ENCODE results near the gene MORN4. TPM values are rescaled to one million over a fixed set of nuclear protein-coding genes. Genes with fewer than 3 reads are reported as not detected.
"Not testable (repeated sequence)": the region's sequence is repeated elsewhere in the genome, so short reads cannot be mapped to it uniquely, and the experiment has no call there.

MORN4 gene
- total RNA-seq, 1 donor from 2014 or later: 25.9 TPM

- H3K27ac Mint-ChIP-seq (ENCODE audit: unreplicated experiment): no peak overlapping the region
- TF ChIP-seq CTCF (conservative IDR thresholded peaks at IDR 0.05): no peak
- H3K27me3 Mint-ChIP-seq (ENCODE audit: low read depth): no peaks in the 10 kb centered on the region
- H3K36me3 Mint-ChIP-seq (ENCODE audit: low read depth): no peaks in the 10 kb centered on the region
- no peak overlapping the region for H3K4me3 Mint-ChIP-seq
- no peak for DNase-seq (ENCODE audit: low read depth, low spot score)
- H3K9me3 Mint-ChIP-seq: no peaks in the 10 kb centered on the region
- no peaks in the 10 kb centered on the region for H3K4me1 Mint-ChIP-seq
Measured at GRCh38 chr10:97578171-97578844, 55.0 kb downstream of the MORN4 start.

GRCh38 chr10:97577701-97578100 lies 55.6 kb downstream of the MORN4 start:
- Mint-ChIP-seq H3K4me1 (no peaks in the 10 kb centered on the region), H3K9me3 (no peaks in the 10 kb centered on the region), H3K27ac (ENCODE audit: unreplicated experiment) (no peak overlapping the region), H3K27me3 (ENCODE audit: low read depth) (no peaks in the 10 kb centered on the region), H3K36me3 (ENCODE audit: low read depth) (no peaks in the 10 kb centered on the region), H3K4me3 (no peak overlapping the region)
- DNase-seq (ENCODE audit: low read depth, low spot score): no peak
- no peak for TF ChIP-seq CTCF (conservative IDR thresholded peaks at IDR 0.05)

DNA sequence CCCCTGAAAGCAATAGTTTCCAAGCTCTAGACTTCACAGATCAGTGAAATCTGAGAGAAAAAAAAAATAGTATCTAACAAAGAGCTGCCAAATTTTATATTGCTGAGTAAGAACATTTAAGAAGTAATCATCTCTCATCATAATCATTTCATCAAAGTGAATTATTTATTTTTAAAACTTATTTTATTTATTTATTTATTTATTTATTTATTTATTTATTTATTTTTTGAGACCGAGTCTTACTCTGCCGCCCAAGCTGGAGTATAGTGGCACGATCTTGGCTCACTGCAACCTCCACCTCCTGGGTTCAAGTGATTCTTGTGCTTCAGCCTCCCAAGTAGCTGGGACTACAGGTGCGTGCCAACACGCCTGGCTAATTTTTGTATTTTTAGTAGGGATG lies 56.8 kb downstream of the MORN4 start:
- not testable (repeated sequence) for H3K9me3 Mint-ChIP-seq; H3K27ac Mint-ChIP-seq (ENCODE audit: unreplicated experiment); DNase-seq (ENCODE audit: low read depth, low spot score); H3K4me1 Mint-ChIP-seq; H3K4me3 Mint-ChIP-seq; H3K27me3 Mint-ChIP-seq (ENCODE audit: low read depth); H3K36me3 Mint-ChIP-seq (ENCODE audit: low read depth)

- no peaks in the 10 kb centered on the region for H3K9me3 Mint-ChIP-seq
- TF ChIP-seq CTCF (conservative IDR thresholded peaks at IDR 0.05): no peak
Measured at GRCh38 chr10:97575127-97575668, 58.1 kb downstream of the MORN4 start.

GRCh38 chr10:97574374-97575126 lies 58.8 kb downstream of the MORN4 start:
- no peak for TF ChIP-seq CTCF (conservative IDR thresholded peaks at IDR 0.05)
- Mint-ChIP-seq H3K27ac (ENCODE audit: unreplicated experiment) (no peak overlapping the region), H3K9me3 (no peaks in the 10 kb centered on the region), H3K36me3 (ENCODE audit: low read depth) (no peaks in the 10 kb centered on the region), H3K4me1 (no peaks in the 10 kb centered on the region), H3K27me3 (ENCODE audit: low read depth) (no peaks in the 10 kb centered on the region), H3K4me3 (no peak overlapping the region)
- DNase-seq (ENCODE audit: low read depth, low spot score): no peak

More at GRCh38 chr10:97575127-97575668, 58.1 kb downstream of the MORN4 start:
- Mint-ChIP-seq H3K27me3 (ENCODE audit: low read depth) (no peaks in the 10 kb centered on the region), H3K4me1 (no peaks in the 10 kb centered on the region), H3K4me3 (no peak overlapping the region), H3K36me3 (ENCODE audit: low read depth) (no peaks in the 10 kb centered on the region), H3K27ac (ENCODE audit: unreplicated experiment) (no peak overlapping the region)
- no peak for DNase-seq (ENCODE audit: low read depth, low spot score)

GRCh38 chr10:97573672-97574071 lies 59.6 kb downstream of the MORN4 start:
- Mint-ChIP-seq H3K9me3 (no peaks in the 10 kb centered on the region), H3K4me1 (no peaks in the 10 kb centered on the region), H3K27me3 (ENCODE audit: low read depth) (no peaks in the 10 kb centered on the region), H3K36me3 (ENCODE audit: low read depth) (no peaks in the 10 kb centered on the region), H3K4me3 (no peak overlapping the region), H3K27ac (ENCODE audit: unreplicated experiment) (no peak overlapping the region)
- no peak for DNase-seq (ENCODE audit: low read depth, low spot score)
- TF ChIP-seq CTCF (conservative IDR thresholded peaks at IDR 0.05): no peak
